T-helper 22 cell (primary cell): ENCODE data around the gene ARL6IP1.
"Not testable (repeated sequence)": the region's sequence is repeated elsewhere in the genome, so short reads cannot be mapped to it uniquely, and the experiment has no call there.

Experiments
- DNase-seq: peaks from one replicate; pipeline ENCODE4 v3.0.0-alpha.2; 2020; ENCODE audit warnings: low read depth

ARL6IP1 gene

DNA sequence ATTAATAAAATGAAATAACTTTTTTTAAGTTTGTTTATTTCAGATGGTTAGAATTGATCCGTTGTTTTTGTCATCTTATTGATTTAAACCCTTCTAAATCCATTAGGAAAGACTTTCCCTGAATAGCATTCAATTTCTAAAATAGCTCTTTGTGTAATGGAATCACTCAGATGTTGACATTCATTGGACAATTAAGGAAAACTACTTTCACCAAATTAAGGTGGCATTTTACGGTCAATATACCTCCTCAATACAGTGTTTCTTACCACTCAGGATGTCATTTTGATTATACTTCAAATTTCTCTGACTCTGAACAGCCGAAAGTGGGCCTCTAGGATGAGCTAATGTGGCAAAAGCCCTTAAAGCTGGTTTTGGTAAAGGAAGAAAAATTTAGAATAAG, 1.8 kb downstream of the ARL6IP1 start:
- DNase-seq = no peak

DNA sequence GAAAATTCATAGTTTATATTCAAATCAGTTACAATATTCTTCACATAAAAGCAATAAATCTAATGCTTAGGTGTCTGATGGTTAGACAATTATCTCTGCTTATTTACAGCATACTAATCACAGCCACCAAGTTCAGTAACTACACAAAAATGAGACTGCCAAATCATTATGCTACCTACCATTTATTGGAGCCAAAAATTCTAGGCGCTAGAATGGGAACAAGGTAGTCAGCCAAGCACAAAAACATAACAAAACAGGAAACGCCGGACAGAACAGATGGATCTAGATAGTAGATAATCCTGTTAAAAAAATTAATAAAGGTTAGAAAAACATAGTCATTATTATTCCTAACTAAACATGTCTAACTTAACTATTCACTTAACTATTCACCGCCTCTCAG, 3.6 kb downstream of the ARL6IP1 start:
- no peak for DNase-seq

DNA sequence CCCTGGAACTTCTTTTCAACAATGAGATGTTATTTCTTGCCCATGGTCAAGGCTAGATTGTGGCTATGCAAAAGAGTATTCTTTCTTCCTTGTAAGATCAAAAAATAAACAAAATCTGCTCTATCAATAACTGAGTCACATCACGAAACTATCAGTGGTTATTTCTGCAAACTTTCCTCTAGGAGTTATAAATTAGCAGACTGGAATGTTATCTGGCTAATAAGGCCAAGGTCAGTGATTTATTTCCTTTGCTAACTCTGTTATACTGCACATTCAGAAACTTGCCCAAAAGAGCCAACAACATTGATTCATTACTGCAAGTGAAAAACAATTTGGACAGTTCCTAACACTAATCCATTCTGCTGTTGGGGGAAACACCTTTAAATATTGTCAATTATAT, 5.0 kb downstream of the ARL6IP1 start:
- no peak for DNase-seq

DNA sequence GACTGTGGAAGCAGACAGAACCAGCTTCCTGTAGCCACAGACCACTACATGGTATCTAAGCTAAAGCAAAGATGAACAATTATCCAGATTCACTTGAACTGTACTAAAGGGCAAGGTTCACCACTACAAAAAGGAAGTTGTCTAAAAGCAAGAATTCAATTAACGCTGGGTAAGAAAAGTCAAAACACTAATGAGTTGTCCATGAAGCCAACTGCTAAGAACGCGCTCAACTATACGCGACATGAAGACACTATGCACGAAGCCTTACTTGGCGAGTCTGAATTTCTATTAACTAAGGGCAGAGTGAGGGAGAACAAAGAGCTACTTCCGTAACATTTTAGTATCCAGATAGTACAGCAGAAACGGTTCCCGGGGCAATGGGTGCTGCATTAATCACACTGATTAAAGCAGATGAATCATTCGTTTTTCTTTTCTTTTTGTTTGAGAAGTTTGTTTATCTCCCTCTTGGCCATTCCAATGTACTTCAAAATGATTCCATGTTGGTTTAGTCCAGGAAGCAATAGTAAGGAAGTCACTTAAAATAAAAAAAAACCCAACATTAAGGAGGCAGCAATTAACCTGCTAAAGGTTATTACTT, 8.4 kb downstream of the ARL6IP1 start:
- no peak for DNase-seq

DNA sequence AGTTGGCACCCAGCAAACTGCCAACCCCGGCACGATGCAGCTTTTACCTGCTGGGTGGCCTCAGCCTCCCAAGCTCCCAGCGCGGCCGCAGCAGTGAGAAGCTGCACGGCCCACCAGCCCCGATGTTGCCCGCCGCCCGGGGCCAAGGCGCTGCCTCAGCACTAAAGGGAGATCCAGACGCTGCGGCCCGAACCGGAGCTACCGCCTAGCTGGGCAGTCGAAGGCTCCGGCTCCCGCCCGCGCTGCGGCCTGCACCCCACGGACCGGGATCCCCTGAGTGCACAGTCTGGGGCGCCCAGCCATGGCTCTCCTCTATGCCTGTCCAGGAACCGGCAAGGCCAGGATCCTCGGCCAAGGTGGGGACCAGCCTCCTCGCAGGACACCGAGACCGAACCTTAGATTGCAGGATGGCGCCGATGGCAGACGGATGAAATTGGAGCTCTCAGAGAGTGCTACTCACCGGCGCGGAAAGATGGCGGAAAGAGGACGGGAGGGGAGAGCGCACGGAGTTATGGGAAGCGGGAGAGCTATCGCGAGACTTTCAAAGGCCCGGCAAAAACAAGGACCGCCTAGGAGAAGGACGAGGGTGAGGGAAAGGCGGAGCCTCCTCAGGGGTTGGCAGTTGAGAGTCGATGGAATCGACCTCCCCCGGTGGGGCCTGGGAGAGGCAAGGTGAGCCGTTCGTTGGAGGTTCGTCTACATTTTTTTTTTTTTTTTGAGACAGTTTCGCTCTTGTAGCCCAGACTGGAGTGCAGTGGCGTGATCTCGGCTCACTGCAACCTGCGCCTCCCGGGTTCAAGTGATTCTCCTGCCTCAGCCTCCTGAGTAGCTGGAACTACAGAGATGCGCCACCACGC, 11.3 kb downstream of the ARL6IP1 start, which contains the start of gene RPS15A:
Gene RPS15A, minus strand, starts transcription at position 485 of the 857 bp plus-strand sequence. CDS start 1,221 bp downstream, outside the sequence.
- DNase-seq = peak; percentile 91

DNA sequence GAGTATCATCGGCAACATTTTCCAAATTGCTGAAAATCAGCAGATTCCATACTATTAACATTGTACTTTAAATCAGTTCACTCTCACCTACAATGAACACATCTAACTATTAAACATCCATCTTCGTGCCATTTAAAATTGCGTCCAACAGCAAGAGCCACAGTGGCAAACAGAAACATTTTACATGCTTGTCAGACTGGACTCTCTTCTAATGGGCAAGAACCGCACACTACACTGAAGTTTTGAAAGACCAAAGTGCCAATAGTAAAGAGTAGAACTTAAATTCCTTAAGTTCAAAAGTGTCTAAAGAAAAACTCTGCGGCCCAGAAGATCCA, 11.9 kb downstream of the ARL6IP1 start:
- DNase-seq = no peak

DNA sequence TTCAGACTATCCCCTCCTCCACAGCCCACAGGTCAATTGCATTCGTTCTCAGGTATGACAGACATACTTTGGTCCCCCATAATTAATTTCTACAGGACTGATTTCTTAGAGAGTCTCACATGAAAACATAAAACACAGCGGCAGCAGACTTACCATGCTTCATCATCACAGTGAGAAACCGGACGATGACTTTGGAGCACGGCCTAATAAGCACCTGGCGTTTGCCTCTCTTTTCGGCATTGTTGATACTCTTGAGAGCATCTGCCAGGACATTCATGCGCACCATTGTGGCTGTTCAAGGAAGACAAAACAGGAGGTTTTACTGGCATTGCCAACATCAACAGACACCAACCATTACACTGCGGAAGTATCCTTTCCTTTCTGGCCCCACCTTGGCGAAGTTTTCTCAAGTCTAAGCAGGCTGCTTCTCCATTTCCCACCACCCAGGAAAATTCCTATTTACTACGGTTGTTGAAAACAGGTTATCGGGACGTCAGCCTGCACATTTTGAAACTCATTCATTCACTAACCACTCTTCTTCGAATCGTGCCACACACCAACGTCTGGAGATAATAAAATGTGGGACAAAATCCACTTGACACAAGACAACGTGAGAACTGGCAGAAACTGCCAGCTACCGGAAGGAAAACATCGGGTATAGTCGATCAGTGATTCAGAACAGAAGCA, 12.4 kb downstream of the ARL6IP1 start:
- DNase-seq = no peak

DNA sequence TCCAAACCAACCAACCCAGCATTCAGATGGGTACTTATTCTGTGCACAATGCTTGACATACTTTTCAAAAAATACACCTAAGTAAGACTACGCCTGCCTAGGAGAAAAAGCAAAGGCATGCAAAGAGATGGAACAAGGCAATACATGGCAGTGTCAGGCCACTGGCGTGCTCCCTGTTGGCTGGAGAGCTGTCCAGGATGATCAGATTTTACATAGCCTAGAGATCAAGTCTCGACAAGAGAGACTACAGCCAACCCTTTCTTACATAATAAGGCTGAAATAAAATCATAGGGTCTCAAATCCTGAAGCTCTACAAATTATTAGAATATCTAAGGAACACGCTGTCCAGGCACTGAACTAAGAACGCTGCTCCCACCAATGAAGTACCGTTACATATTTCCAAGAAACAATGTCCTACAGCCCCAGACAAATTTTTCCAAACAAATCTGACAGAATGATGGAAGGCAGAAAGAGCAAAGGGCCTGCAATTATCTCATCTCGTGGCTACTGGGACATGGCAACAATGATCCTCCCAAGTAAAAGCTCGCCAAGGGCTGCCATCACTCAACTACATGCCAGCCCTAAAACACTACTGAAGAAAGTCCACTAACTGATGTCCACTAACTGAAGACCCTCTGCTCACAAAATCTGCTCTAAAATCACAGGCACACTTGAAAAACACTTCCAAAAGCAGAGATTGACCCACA, 16.3 kb downstream of the ARL6IP1 start:
- DNase-seq = no peak

DNA sequence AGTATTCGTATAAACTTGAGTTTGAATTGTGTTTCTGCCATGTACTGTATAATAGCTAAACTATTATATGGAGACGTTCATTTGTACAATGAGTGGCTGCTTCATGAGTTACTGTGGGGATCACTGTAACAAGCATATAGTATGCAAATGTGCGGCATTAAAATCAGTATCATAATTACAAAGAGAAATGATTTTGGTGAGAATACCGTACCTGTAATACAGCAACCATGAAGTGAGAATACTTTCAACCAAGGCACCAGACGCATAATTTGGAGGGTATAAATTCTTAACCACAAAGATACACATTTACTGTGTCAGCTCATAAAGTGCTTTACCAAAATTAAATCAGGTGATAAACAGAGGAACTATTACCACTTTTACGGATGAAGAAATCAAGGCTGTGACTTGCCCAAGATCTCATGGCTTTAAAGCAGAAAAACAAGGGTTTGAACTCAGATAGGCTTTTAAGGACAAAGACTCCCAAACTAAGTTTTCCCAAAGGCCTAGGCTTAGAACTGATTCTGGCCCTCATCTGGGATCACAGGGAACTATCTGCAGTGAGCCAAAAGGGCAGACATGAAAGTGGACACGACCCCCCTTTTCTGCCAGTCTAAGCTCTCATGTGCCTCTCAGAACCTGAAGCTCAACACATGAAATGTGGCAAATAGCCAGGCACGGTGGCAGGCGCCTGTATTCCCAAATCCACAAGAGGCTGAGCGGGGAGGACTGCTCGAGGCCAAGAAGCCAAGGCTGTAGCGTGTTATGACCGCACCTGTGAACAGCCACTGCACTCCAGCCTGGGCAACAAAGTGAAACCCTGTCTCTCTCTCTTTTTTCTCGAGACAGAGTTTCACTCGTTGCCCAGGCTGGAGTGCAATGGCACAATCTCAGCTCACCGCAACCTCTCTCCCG, 17.7 kb downstream of the ARL6IP1 start:
- DNase-seq = no peak

DNA sequence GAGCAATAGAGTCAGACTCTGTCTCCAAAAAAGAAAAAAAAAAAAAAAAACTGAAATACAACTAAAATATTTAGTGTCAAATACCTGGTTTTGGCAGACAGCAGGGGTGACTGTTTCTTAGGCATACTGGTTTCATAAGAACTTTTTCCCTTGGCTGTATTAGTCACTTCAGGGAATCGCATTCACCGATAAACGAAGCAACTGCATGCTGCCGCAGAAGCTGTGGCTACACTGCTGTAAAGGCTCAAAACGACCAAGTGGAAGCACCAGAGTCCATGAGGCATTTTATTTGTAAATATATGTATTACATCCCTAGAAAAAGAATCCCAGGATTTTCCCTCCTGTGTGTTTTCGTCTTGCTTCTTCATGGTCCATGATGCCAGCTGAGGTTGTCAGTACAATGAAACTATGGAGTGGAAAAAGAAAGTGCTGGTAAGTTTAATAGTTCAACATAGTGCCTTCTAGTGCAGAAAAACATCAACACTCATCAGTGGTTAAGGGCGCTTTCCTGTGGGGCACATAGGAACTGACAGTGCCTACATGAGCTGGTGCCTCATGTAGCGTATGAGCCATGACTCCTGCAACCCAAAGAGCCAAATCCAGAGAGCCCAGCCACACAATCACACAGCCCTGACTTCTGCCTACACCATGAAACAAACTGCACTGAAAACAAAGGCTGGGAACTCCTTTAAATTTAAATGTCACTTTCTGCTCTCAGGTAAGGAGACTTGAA, 18.5 kb downstream of the ARL6IP1 start:
- DNase-seq = no peak

DNA sequence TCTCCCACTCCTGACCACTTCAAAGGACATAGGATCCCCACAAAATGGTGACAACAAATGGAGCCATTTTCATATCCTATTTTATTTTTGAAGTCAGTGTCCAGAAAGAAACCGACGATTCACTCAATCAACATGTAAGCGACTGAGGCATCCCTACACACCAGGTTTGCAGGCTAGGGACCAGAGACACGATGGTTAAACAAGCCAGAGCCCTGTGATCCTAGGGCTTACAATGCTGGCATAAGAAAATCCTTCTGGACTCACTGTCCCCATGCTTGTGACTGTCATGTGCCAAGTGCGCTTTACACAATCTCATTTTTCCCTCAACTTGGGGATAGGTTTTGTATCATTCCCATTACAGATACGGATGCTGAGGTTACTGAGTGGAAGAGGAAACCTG, 20.1 kb downstream of the ARL6IP1 start:
- not testable (repeated sequence) for DNase-seq

DNA sequence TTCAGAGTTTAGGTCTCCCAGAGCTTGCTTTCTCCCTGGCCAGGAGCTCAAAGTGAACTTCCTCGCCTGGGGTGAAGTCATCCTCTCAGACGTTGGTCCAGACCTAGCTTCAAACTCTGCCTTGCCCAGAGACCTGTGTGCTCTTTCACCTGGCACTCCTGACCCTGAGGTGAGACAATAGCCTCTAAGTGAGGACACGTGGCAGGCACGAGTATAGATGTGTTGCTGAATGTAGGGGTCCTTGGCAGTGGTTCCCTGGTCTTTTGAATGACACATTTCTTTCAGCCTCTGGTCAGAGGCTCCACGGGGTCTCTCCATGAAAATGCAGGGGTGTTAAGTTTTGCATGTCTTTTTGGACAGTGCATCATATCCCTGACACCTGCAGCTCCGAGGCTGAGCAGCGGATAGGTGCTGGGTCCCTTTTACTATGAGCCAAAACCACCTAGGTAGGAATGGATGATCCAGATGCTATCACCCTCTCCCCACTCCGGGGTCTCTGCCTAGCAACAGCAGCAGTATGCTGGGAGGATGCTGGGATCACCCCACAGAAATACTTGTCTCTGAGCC, 20.8 kb downstream of the ARL6IP1 start:
- DNase-seq = not testable (repeated sequence)

DNA sequence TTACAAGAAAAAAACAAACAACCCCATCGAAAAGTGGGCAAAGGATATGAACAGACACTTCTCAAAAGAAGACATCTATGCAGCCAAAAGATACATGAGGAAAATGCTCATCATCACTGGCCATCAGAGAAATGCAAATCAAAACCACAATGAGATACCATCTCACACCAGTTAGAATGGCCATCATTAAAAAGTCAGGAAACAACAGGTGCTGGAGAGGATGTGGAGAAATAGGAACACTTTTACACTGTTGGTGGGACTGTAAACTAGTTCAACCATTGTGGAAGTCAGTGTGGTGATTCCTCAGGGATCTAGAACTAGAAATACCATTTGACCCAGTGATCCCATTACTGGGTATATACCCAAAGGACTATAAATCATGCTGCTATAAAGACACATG, 23.7 kb downstream of the ARL6IP1 start:
- DNase-seq = not testable (repeated sequence)

DNA sequence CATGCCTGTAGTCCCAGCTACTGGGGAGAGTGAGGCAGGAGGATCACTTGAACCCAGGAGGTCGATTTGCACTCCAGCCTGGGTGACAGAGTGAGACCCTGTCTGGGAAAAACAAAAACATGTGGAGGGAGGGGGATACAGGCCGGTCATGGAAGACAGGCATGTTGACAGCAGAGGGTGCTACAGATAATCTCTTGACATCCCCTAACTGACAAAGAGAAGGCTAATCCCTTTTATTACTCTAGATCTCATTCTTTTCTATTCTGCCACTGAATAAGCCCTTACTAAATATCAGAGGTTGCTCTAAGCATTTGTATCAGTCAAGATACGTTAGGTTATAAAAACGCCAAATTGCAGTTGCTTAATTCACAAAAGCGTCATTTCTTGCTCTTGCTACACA, 25.0 kb downstream of the ARL6IP1 start:
- DNase-seq = not testable (repeated sequence)

DNA sequence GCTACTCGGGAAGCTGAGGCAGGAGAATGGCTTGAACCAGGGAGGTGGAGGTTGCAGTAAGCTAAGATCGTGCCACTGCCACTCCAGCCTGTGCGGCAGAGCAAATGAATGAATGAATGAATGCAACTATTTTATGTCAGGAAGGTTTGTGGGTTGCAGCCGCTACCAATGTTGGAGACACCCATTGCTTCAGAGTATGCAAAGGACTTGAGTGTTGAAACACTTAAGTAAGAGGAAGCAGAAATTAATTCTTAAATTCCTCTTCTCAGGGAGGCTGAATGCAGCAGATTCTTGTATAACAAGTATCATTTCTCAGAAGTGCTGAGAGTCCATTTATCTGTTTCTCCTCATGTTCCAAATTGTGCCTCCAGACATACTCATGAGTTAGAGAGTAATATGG, 26.7 kb downstream of the ARL6IP1 start:
- not testable (repeated sequence) for DNase-seq

DNA sequence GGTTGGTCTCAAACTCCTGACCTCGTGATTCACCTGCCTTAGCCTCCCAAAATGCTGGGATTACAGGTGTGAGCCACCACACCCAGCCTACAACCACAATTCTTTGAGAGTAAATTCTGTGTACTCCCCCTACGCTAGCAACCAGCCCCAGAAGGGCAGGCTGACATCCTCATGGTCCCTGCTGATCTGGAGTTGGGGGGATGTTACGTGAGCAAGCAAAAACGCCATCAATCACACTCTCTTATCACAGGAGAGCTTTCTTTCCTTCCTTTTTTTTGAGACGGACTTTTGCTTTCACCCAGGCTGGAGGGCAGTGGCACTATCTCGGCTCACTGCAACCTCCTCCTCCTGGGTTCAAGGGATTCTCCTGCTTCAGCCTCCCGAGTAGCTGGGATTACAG, 29.2 kb downstream of the ARL6IP1 start:
- DNase-seq = not testable (repeated sequence)

DNA sequence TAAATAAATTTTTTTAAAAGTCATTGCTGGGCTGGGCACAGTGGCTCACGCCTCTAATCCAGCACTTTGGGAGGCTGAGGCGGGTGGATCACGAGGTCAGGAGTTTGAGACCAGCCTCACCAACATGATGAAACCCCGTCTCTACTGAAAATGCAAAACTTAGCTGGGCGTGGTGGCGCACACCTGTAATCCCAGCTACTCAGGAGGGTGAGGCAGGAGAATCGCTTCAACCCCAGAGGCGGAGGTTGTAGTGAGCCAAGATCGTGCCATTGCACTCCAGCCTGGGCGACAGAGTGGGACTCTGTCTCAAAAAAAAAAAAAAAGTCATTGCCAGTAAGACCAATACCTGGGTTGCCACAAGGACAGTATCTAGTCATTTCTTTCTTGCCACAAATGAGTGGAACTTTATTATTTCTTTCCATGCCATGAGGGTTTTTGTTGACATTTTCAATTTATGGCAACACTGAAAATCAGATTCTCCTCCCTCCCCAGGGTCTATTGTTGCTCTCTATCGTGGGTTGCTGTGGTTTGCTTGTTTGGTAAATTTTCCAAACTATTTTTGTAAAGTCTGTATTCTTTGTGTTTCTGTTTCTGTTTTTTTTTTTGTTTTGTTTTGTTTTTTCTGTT, 30.9 kb downstream of the ARL6IP1 start:
- DNase-seq = not testable (repeated sequence)

DNA sequence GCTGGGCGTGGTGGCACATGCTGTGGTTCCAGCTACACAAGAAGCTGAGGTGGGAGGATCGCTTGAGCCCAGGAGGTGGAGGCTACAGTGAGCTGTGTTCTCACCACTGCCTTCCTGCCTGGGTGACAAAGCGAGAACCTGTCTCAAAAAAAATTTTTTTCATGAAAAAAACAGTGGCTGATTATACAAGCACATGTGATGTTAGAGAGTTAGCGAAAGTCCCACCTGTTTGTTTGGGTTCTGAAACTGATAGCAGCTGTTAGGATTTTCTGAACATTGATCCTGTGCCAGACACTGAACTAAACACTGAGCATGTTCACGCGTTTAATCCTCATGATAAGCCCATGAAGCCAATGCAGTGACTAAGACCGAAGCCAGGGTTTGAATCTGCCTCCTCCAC, 34.1 kb downstream of the ARL6IP1 start:
- not testable (repeated sequence) for DNase-seq

DNA sequence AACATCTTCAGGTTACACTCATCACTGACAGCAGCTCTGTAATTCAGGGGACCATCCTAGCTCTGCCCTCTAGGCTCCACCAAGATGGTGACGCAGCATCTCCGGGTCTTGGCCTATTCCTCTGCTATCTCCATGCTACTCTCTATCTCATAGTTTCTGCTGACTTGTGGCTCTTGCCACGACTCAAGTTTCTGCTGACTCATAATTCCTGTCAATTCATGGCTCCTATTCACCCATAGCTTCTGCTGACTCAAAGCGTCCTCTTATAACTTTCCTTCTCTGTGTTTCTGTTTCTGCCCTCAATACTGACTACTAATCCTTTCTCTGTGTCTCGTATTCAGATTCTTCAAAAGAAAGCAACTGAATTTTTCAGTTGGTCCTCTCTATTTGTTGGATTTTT, 38.6 kb downstream of the ARL6IP1 start:
- DNase-seq = not testable (repeated sequence)
